HL-60/S4 treated with retinoic acid at 250 ng/mL for 4 days and 3 days (cell line): ENCODE data around the gene SDR9C7.
"Not testable (repeated sequence)": the region's sequence is repeated elsewhere in the genome, so short reads cannot be mapped to it uniquely, and the experiment has no call there.

Experiments
- in situ Hi-C: fragments of 300-500 bp; cut with MboI; formaldehyde crosslinking; loops from 2 replicates; pipeline ENCODE4 v1.7.0; 2022; ENCODE audit warnings: low sequenced_read_pairs

The SDR9C7 gene

GRCh38 chr12:56918139-56918538 lies 16.1 kb downstream of the SDR9C7 start:
- in situ Hi-C loops: not testable (repeated sequence)

- in situ Hi-C loops: no loop called here
Observed at GRCh38 chr12:56916996-56917333, 17.2 kb downstream of the SDR9C7 start.

- in situ Hi-C loops: no loop called here
Observed at GRCh38 chr12:56916296-56916995, 17.8 kb downstream of the SDR9C7 start.

- in situ Hi-C loops: no loop called here
Observed at GRCh38 chr12:56914724-56915123, 19.5 kb downstream of the SDR9C7 start.

- in situ Hi-C loops: no loop called here
Observed at GRCh38 chr12:56914256-56914655, 20.0 kb downstream of the SDR9C7 start.

GRCh38 chr12:56909403-56909802 lies 24.8 kb downstream of the SDR9C7 start:
- in situ Hi-C loops: not testable (repeated sequence)

GRCh38 chr12:56908136-56908535 lies 26.1 kb downstream of the SDR9C7 start:
- in situ Hi-C loops: no loop called here

- in situ Hi-C loops: no loop called here
Observed at GRCh38 chr12:56905852-56906251, 28.4 kb downstream of the SDR9C7 start.

GRCh38 chr12:56903374-56903773 lies 30.8 kb downstream of the SDR9C7 start:
- in situ Hi-C loops: no loop called here

GRCh38 chr12:56901313-56901712 lies 32.9 kb downstream of the SDR9C7 start:
- in situ Hi-C loops: not testable (repeated sequence)

- in situ Hi-C loops: no loop called here
Observed at GRCh38 chr12:56900583-56900982, 33.6 kb downstream of the SDR9C7 start.

- in situ Hi-C loops: no loop called here
Observed at GRCh38 chr12:56898938-56899337, 35.3 kb downstream of the SDR9C7 start.

GRCh38 chr12:56897844-56898361 lies 36.3 kb downstream of the SDR9C7 start:
- in situ Hi-C loops: no loop called here

GRCh38 chr12:56896082-56896481 lies 38.1 kb downstream of the SDR9C7 start:
- in situ Hi-C loops: no loop called here

GRCh38 chr12:56894698-56895368 lies 39.4 kb downstream of the SDR9C7 start:
- in situ Hi-C loops: no loop called here

GRCh38 chr12:56891885-56892284 lies 42.3 kb downstream of the SDR9C7 start:
- in situ Hi-C loops: not testable (repeated sequence)

- in situ Hi-C loops: no loop called here
Observed at GRCh38 chr12:56886319-56886718, 47.9 kb downstream of the SDR9C7 start.

GRCh38 chr12:56885316-56885715 lies 48.9 kb downstream of the SDR9C7 start:
- in situ Hi-C loops: no loop called here

GRCh38 chr12:56884421-56884820 lies 49.8 kb downstream of the SDR9C7 start:
- in situ Hi-C loops: no loop called here

GRCh38 chr12:56882407-56882806 lies 51.8 kb downstream of the SDR9C7 start:
- in situ Hi-C loops: not testable (repeated sequence)

- in situ Hi-C loops: no loop called here
Observed at GRCh38 chr12:56880125-56880992, 53.8 kb downstream of the SDR9C7 start.
